Nephron progenitor cell (in vitro differentiated cells): ENCODE data around the gene C13orf42.

Experiments
- DNase-seq: peaks from one replicate; pipeline ENCODE4 v3.0.0; 2021
- H3K27ac Mint-ChIP-seq: 2 replicates; pipeline ENCODE4 v1.8.0; 2021; ENCODE audit warnings: mild to moderate bottlenecking, moderate library complexity, mixed read lengths
- H3K27me3 Mint-ChIP-seq: 2 replicates; pipeline ENCODE4 v1.8.0; 2021; ENCODE audit warnings: mild to moderate bottlenecking, low read depth, mixed read lengths; ENCODE audit not compliant: poor library complexity
- H3K36me3 Mint-ChIP-seq: 2 replicates; pipeline ENCODE4 v1.8.0; 2021; ENCODE audit warnings: low read depth, mixed read lengths
- H3K4me1 Mint-ChIP-seq: 2 replicates; pipeline ENCODE4 v1.8.0; 2021; ENCODE audit warnings: mixed read lengths
- H3K4me3 Mint-ChIP-seq: 2 replicates; pipeline ENCODE4 v1.8.0; 2021; ENCODE audit warnings: mild to moderate bottlenecking, moderate library complexity, mixed read lengths
- H3K9me3 Mint-ChIP-seq: 2 replicates; pipeline ENCODE4 v1.8.0; 2021; ENCODE audit warnings: mild to moderate bottlenecking, moderate library complexity, mixed read lengths
- TF ChIP-seq, protein P1 (sequence below): fragments of 200-600 bp; sonication (generic); IDR thresholded peaks from 2 replicates; pipeline ENCODE4 v1.5.0; 2021; ENCODE audit warnings: antibody characterized with exemption

Gene C13orf42

DNA sequence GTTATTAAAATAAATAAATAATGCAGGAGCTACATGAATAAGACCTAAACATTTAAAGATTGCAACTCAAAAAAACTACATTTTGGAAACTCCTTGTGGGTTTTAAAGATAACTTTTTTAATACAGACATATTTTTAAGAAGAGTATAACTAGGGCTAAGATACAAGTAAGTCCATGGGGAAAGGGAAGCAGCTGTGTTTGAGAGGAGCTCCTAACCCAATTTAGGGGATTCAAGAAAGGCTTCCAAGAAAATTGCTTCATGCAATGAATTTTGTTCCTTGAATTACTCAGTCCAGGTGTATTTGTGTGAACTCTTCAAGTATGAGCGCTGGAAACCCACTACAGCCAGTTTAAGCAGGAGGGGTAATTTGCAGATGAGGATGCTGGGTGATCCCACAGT, 44.1 kb upstream of the C13orf42 start:
- no peaks in the 10 kb centered on the region for H3K36me3 Mint-ChIP-seq
- no peak overlapping the region for H3K4me3 Mint-ChIP-seq
- H3K9me3 Mint-ChIP-seq: peaks cover 5% of the 10 kb centered on the region
- H3K27me3 Mint-ChIP-seq: peaks cover 4% of the 10 kb centered on the region
- TF ChIP-seq, protein P1, sequence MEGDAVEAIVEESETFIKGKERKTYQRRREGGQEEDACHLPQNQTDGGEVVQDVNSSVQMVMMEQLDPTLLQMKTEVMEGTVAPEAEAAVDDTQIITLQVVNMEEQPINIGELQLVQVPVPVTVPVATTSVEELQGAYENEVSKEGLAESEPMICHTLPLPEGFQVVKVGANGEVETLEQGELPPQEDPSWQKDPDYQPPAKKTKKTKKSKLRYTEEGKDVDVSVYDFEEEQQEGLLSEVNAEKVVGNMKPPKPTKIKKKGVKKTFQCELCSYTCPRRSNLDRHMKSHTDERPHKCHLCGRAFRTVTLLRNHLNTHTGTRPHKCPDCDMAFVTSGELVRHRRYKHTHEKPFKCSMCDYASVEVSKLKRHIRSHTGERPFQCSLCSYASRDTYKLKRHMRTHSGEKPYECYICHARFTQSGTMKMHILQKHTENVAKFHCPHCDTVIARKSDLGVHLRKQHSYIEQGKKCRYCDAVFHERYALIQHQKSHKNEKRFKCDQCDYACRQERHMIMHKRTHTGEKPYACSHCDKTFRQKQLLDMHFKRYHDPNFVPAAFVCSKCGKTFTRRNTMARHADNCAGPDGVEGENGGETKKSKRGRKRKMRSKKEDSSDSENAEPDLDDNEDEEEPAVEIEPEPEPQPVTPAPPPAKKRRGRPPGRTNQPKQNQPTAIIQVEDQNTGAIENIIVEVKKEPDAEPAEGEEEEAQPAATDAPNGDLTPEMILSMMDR: no peak
- H3K4me1 Mint-ChIP-seq: peaks cover 27% of the 10 kb centered on the region
- no peak for DNase-seq
- H3K27ac Mint-ChIP-seq: no peak overlapping the region

DNA sequence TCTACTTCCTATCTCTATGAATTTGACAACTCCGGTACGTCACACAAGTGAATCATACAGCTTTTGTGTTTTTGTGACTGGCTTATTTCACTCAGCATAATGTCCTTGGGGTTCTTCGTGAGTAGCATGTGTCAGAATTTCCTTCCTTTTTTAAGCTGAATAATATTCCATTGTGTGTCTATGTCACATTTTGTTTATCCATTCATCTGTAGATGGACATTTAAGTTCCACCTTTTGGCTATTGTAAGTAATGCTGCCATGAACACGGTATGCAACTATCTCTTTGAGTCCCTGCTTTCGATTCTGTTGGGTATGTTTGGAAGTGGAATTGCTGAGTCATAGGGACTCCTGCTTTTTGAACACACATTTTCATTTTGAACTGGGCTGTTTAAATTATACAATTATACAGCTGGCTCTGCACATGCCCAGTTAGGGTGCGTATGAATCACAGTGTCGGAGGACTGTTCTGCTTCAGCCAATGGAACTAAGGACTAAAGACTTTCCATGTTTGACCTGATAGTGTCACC, 43.0 kb upstream of the C13orf42 start:
- Mint-ChIP-seq H3K36me3 (no peaks in the 10 kb centered on the region), H3K9me3 (no peaks in the 10 kb centered on the region), H3K4me1 (peaks cover 24% of the 10 kb centered on the region), H3K27ac (no peak overlapping the region), H3K27me3 (peaks cover 5% of the 10 kb centered on the region), H3K4me3 (no peak overlapping the region)
- no peak for DNase-seq
- TF ChIP-seq, protein P1: no peak

DNA sequence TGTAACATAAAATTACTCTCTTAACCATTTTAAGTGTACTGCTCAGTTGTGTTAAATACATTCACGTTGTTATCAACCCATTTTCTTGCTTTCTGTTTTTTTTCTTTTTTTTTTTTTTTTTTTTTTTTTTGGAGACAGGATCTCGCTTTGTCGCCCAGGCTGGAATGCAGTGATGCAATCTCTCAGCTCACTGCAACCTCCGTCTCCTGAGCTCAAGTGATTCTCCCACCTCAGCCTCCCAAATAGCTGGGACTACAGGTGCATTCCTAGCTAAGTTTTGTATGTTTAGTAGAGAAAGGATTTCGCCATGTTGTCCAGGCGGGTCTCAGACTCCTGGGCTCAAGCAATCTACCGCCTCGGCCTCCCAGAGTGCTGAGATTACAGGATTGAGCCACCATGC, 42.5 kb upstream of the C13orf42 start:
- no peaks in the 10 kb centered on the region for H3K9me3 Mint-ChIP-seq
- no peak overlapping the region for H3K27ac Mint-ChIP-seq
- H3K4me3 Mint-ChIP-seq: no peak overlapping the region
- TF ChIP-seq, protein P1: no peak
- H3K27me3 Mint-ChIP-seq: peaks cover 10% of the 10 kb centered on the region
- DNase-seq: no peak
- H3K4me1 Mint-ChIP-seq: peaks cover 23% of the 10 kb centered on the region
- H3K36me3 Mint-ChIP-seq: no peaks in the 10 kb centered on the region

DNA sequence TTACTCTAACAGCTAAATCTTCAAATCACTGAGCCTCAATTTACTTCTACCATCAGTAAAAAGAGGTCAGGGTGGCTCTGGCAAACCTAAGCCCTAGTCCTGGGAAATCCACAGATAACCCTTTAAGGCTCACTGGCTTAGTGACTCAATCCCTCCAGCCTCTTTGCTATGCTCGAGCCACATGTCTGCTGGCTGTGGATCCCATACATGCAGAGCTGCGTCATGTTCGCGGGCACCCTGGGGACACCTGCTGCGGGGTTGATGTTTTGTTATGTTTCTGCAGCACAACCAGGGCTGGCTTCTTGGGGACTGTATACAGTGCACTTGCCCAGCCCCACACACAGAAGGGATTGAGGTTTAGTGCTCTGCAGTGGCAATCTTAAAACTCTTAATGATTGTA, 41.6 kb upstream of the C13orf42 start:
- no peak for DNase-seq
- H3K27ac Mint-ChIP-seq: no peak overlapping the region
- no peak overlapping the region for H3K4me3 Mint-ChIP-seq
- H3K36me3 Mint-ChIP-seq: no peaks in the 10 kb centered on the region
- TF ChIP-seq, protein P1: no peak
- peaks cover 24% of the 10 kb centered on the region for H3K4me1 Mint-ChIP-seq
- H3K27me3 Mint-ChIP-seq: peaks cover 13% of the 10 kb centered on the region
- no peaks in the 10 kb centered on the region for H3K9me3 Mint-ChIP-seq

DNA sequence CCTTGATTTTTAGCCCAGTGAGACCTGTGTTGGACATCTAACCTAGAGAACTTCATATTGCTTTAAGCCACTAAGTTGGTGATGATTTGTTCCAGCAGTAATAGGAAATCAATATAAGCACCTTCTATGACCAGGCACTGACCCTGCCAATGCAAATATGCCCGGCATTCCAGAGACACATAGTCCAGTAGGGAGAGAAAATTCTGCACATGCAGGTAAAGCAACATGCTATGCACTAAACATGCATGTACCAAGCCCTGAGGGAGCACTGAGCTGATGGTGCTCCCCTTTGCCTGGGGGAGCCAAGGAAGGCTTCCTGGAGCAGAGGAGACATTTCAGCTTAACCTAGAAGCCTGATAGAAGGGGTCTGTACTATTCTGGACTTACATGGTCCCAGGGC, 40.4 kb upstream of the C13orf42 start:
- TF ChIP-seq, protein P1: no peak
- no peak overlapping the region for H3K27ac Mint-ChIP-seq
- no peak overlapping the region for H3K4me3 Mint-ChIP-seq
- H3K36me3 Mint-ChIP-seq: no peaks in the 10 kb centered on the region
- H3K9me3 Mint-ChIP-seq: no peaks in the 10 kb centered on the region
- peaks cover 13% of the 10 kb centered on the region for H3K27me3 Mint-ChIP-seq
- H3K4me1 Mint-ChIP-seq: peaks cover 18% of the 10 kb centered on the region
- DNase-seq: no peak

DNA sequence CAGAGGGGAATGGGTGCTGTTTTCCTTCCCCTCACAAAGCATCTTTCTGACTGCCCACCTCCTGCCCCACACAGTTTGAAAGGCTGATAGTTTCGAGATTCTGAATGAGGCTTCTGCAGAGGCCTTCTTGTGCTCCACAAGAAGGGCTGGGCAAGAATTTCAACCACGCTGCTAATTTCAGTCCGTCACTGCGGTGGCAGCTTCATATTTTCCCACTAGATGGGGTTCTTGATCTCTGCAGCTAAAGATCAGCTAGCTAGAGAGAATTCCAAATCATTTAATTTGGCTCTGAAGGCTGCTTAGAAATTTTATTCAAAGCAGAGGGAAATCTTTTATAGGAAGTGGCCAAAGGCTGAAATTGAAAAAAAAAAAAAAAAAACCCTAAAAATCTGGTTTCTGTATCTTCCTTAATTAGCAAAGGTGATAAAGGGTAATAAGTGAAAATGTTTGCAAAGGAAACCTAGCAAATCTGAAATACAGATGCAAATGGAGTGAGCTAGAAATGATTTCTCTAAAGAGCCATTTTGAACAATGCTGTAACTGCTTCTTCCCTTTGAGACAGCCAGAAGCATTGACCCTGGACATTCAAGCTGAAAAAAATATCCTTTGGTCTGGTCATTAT, 38.0 kb upstream of the C13orf42 start:
- Mint-ChIP-seq H3K27me3 (peaks cover 13% of the 10 kb centered on the region), H3K4me3 (no peak overlapping the region), H3K9me3 (peaks cover 14% of the 10 kb centered on the region), H3K27ac (no peak overlapping the region), H3K4me1 (peaks cover 15% of the 10 kb centered on the region), H3K36me3 (no peaks in the 10 kb centered on the region)
- TF ChIP-seq, protein P1: peak; percentile 56
- DNase-seq: peak; percentile 42
